Activated CD4-positive, alpha-beta T cell treated with anti-CD3 and anti-CD28 coated beads, Interleukin-2, amount 10 ng/mL, durations not matched to agents 7 days and 5 days (primary cell): Measurements from ENCODE around the gene DMD. TPM values are rescaled to one million over a fixed set of nuclear protein-coding genes. Genes with fewer than 3 reads are reported as not detected.

Experiments used
- CTCF ChIA-PET: fragments of 350-600 bp; sonication (Branson Sonifier 250); formaldehyde crosslinking; loops from one replicate; lab custom pipeline; 2021; ENCODE audit warnings: antibody characterized with exemption; lab: Charles Lee
- POLR2A ChIA-PET: fragments of 350-600 bp; sonication (Branson Sonifier 250); formaldehyde crosslinking; loops from one replicate; lab custom pipeline; 2021; ENCODE audit warnings: antibody characterized with exemption; lab: Charles Lee
- DNase-seq: peaks from one replicate; pipeline ENCODE4 v3.0.0-alpha.2; 2020
- H3K27ac Mint-ChIP-seq: one replicate; pipeline ENCODE4 v1.8.0; 2021; ENCODE audit warnings: mild to moderate bottlenecking, moderate library complexity, mixed read lengths
- H3K27me3 Mint-ChIP-seq: one replicate; pipeline ENCODE4 v1.8.0; 2021; ENCODE audit warnings: mixed read lengths
- H3K36me3 Mint-ChIP-seq: one replicate; pipeline ENCODE4 v1.8.0; 2021; ENCODE audit warnings: low read depth, mixed read lengths
- H3K4me1 Mint-ChIP-seq: one replicate; pipeline ENCODE4 v1.8.0; 2021; ENCODE audit warnings: mixed read lengths
- H3K4me3 Mint-ChIP-seq: one replicate; pipeline ENCODE4 v1.8.0; 2021; ENCODE audit warnings: mild to moderate bottlenecking, moderate library complexity, mixed read lengths
- H3K9me3 Mint-ChIP-seq: one replicate; pipeline ENCODE4 v1.8.0; 2021; ENCODE audit warnings: mixed read lengths
- total RNA-seq, 2 experiments: library from RNA; stranded (reverse); gene quantifications; one replicate each; pipeline ENCODE4 v1.2.3, GENCODE V29; 2021

Gene DMD
- total RNA-seq, 2 experiments from 2014 or later, result 0.57 to 0.83 TPM

DNA sequence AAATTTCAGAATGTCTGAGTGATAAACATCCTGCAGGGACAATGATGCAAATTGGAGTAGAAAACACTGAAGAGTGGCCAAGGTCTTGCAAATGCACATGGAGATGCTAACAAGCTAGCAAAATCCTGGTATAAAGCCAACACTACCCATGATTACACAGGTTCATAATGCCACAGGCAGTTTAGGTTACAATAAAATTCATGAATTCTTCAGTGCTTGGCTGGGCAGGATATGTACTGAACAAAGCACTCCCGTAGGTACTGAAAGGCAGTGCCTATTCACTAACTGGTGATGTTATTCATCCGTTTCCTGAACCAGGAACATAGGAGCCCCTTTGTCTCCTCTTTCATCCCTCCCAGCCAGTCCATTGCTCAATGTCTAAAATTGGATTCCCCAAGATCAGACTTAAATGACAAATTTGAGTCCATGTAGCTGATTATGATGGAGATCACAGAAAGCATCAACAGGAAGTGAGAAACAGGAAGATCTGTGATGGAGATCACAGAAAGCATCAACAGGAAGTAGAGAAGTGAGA lies 244.5 kb downstream of the DMD start:
- Mint-ChIP-seq H3K4me3 (no peak overlapping the region), H3K4me1 (no peaks in the 10 kb centered on the region), H3K27me3 (no peaks in the 10 kb centered on the region), H3K36me3 (no peaks in the 10 kb centered on the region), H3K9me3 (no peaks in the 10 kb centered on the region), H3K27ac (no peak overlapping the region)
- CTCF ChIA-PET, result interaction anchor here (0.6 kb wide), 1 partner anchor 1161 kb away, joined by 3 read pairs; no protein-coding TSS in a partner anchor
- no peak for DNase-seq
- POLR2A ChIA-PET, result no interaction called here

GRCh38 chrX:32954125-32954524 lies 257.2 kb downstream of the DMD start:
- Mint-ChIP-seq H3K4me1 (no peaks in the 10 kb centered on the region), H3K4me3 (no peak overlapping the region), H3K9me3 (no peaks in the 10 kb centered on the region), H3K27me3 (no peaks in the 10 kb centered on the region), H3K36me3 (no peaks in the 10 kb centered on the region), H3K27ac (no peak overlapping the region)
- ChIA-PET POLR2A (no interaction called here), CTCF (no interaction called here)
- no peak for DNase-seq

GRCh38 chrX:32948130-32948529 lies 263.2 kb downstream of the DMD start:
- Mint-ChIP-seq H3K9me3 (no peaks in the 10 kb centered on the region), H3K27me3 (no peaks in the 10 kb centered on the region), H3K36me3 (no peaks in the 10 kb centered on the region), H3K4me1 (no peaks in the 10 kb centered on the region), H3K27ac (no peak overlapping the region), H3K4me3 (no peak overlapping the region)
- no peak for DNase-seq
- CTCF ChIA-PET, result no interaction called here
- POLR2A ChIA-PET, result no interaction called here

DNA sequence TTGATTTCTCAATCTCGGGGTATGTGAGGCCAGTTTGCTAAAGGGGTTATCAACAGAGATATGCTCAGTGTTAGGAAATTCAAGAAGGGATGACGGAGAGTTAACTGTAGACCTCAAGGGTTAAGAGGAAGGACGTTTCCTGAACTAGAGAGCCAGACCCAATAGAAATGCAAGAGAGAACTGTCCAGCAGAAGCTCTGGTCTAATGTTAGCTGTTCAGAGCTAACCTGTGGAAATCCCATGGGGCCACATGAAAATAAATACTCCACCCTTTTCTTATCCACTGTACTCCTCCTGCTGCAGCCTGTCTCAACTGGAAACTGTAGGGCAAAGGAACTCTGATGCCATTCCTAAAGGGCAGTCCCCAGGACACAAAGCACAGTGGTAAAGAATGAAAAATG lies 274.3 kb downstream of the DMD start:
- Mint-ChIP-seq H3K27ac (no peak overlapping the region), H3K4me1 (no peaks in the 10 kb centered on the region), H3K36me3 (no peaks in the 10 kb centered on the region), H3K9me3 (no peaks in the 10 kb centered on the region), H3K4me3 (no peak overlapping the region), H3K27me3 (no peaks in the 10 kb centered on the region)
- DNase-seq, result no peak
- ChIA-PET CTCF (no interaction called here), POLR2A (no interaction called here)

- ChIA-PET CTCF (no interaction called here), POLR2A (no interaction called here)
- no peak overlapping the region for H3K4me3 Mint-ChIP-seq
- H3K27ac Mint-ChIP-seq, result no peak overlapping the region
- no peaks in the 10 kb centered on the region for H3K36me3 Mint-ChIP-seq
- H3K4me1 Mint-ChIP-seq, result no peaks in the 10 kb centered on the region
- DNase-seq, result no peak
- no peaks in the 10 kb centered on the region for H3K9me3 Mint-ChIP-seq
- no peaks in the 10 kb centered on the region for H3K27me3 Mint-ChIP-seq
These were observed 277.8 kb downstream of the DMD start for GRCh38 chrX:32933548-32933947.

GRCh38 chrX:32929040-32929439 lies 282.3 kb downstream of the DMD start:
- H3K27me3 Mint-ChIP-seq, result no peaks in the 10 kb centered on the region
- no peak overlapping the region for H3K4me3 Mint-ChIP-seq
- H3K36me3 Mint-ChIP-seq, result no peaks in the 10 kb centered on the region
- no peaks in the 10 kb centered on the region for H3K4me1 Mint-ChIP-seq
- no peaks in the 10 kb centered on the region for H3K9me3 Mint-ChIP-seq
- no peak for DNase-seq
- no peak overlapping the region for H3K27ac Mint-ChIP-seq
- CTCF ChIA-PET, result no interaction called here
- POLR2A ChIA-PET, result no interaction called here

GRCh38 chrX:32896088-32896487 lies 315.3 kb downstream of the DMD start:
- POLR2A ChIA-PET, result no interaction called here
- no peaks in the 10 kb centered on the region for H3K27me3 Mint-ChIP-seq
- no peaks in the 10 kb centered on the region for H3K36me3 Mint-ChIP-seq
- CTCF ChIA-PET, result no interaction called here
- H3K4me3 Mint-ChIP-seq, result no peak overlapping the region
- H3K4me1 Mint-ChIP-seq, result no peaks in the 10 kb centered on the region
- DNase-seq, result no peak
- no peak overlapping the region for H3K27ac Mint-ChIP-seq
- no peaks in the 10 kb centered on the region for H3K9me3 Mint-ChIP-seq

GRCh38 chrX:32894679-32895078 lies 316.7 kb downstream of the DMD start:
- Mint-ChIP-seq H3K4me1 (no peaks in the 10 kb centered on the region), H3K4me3 (no peak overlapping the region), H3K36me3 (no peaks in the 10 kb centered on the region), H3K9me3 (no peaks in the 10 kb centered on the region), H3K27ac (no peak overlapping the region), H3K27me3 (no peaks in the 10 kb centered on the region)
- no peak for DNase-seq
- POLR2A ChIA-PET, result no interaction called here
- CTCF ChIA-PET, result no interaction called here

DNA sequence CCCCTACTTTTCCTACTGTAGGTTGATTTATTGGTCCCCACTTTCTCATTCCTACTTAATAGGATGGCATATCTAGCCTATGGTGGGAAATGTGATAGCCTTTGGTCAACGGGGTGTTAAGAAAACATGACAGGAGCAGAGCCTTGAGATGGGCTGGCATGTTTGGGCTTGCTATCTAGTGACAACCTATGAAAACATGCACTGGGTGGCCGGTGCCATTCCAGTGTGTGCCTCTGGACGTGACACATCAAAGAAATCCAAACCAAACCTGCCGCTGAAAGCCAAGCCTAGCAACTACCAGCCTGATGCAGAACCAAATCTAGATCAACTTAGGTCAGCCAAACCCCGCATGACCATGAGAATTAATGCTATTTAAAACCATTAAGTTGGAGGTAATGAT lies 317.6 kb downstream of the DMD start:
- no peak for DNase-seq
- no peak overlapping the region for H3K27ac Mint-ChIP-seq
- H3K9me3 Mint-ChIP-seq, result no peaks in the 10 kb centered on the region
- no peaks in the 10 kb centered on the region for H3K27me3 Mint-ChIP-seq
- H3K4me3 Mint-ChIP-seq, result no peak overlapping the region
- no peaks in the 10 kb centered on the region for H3K36me3 Mint-ChIP-seq
- POLR2A ChIA-PET, result no interaction called here
- no peaks in the 10 kb centered on the region for H3K4me1 Mint-ChIP-seq
- CTCF ChIA-PET, result no interaction called here

GRCh38 chrX:32877592-32877991 lies 333.8 kb downstream of the DMD start:
- DNase-seq, result no peak
- H3K4me1 Mint-ChIP-seq, result no peaks in the 10 kb centered on the region

DNA sequence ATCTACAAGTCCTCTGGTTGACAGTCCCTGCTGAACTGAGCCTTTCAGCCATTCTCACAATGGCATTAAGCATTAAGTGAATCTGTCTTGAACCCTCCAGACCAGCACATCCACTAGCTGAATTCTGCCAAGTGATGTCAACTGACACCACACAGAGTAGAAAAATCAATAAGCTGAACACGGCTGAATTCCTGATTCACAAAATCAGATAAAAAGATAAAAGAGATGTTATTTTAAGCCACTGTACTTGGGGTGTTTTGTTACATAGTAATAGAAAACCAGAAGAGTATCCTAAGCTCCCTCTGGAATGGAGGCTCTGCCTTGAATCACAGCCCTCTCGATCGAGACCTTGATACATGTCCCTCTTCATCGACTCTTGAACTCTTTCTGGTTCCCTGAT lies 336.5 kb downstream of the DMD start:
- Mint-ChIP-seq H3K27me3 (no peaks in the 10 kb centered on the region), H3K4me3 (no peak overlapping the region), H3K27ac (no peak overlapping the region), H3K4me1 (no peaks in the 10 kb centered on the region), H3K9me3 (no peaks in the 10 kb centered on the region), H3K36me3 (no peaks in the 10 kb centered on the region)
- ChIA-PET CTCF (no interaction called here), POLR2A (no interaction called here)
- no peak for DNase-seq

More at GRCh38 chrX:32877592-32877991, 333.8 kb downstream of the DMD start:
- Mint-ChIP-seq H3K4me3 (no peak overlapping the region), H3K9me3 (no peaks in the 10 kb centered on the region), H3K27ac (no peak overlapping the region), H3K36me3 (no peaks in the 10 kb centered on the region), H3K27me3 (no peaks in the 10 kb centered on the region)
- ChIA-PET POLR2A (no interaction called here), CTCF (no interaction called here)

DNA sequence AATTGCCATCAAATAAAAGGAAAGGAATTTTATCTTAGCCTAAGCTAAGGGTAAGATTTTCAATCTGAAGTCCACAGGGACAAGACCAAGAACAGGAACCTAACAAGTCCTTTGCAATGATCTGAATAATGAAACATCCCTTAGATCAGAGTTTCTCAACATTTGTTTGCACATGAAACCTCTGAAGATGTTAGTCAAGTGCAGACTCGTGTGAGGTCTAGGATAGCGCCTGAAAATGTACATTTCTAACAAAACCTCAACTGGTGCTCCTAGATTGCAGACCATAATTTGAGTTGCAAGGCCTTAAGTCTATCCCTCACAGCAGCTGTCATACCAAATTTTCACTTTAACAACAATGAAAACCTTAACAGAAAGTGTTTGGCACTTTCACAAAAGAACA lies 337.6 kb downstream of the DMD start:
- POLR2A ChIA-PET, result no interaction called here

DNA sequence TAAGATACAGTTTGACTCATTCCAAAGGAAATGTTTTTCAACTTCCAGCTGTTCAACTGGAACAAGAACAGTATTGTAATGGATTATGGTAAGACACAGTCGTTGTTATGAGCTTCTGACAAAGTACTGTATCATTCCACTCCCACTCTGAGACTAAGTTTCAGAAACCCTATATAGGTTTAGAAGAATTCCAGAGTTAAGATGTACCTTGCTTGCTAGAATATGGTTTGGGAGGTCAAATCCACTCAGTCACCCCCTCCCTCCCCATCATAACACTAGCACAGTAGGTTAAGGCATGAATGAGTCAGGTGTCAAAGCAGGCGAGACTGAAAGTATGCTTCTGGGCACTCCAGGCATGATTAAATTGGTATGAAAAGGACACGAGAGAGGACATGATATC lies 339.7 kb downstream of the DMD start:
- Mint-ChIP-seq H3K9me3 (no peaks in the 10 kb centered on the region), H3K36me3 (no peaks in the 10 kb centered on the region), H3K4me1 (no peaks in the 10 kb centered on the region), H3K4me3 (no peak overlapping the region), H3K27ac (no peak overlapping the region), H3K27me3 (no peaks in the 10 kb centered on the region)
- ChIA-PET POLR2A (no interaction called here), CTCF (no interaction called here)
- no peak for DNase-seq

More for the DNA sequence above, 337.6 kb downstream of the DMD start:
- Mint-ChIP-seq H3K9me3 (no peaks in the 10 kb centered on the region), H3K27me3 (no peaks in the 10 kb centered on the region), H3K4me3 (no peak overlapping the region), H3K4me1 (no peaks in the 10 kb centered on the region), H3K36me3 (no peaks in the 10 kb centered on the region), H3K27ac (no peak overlapping the region)
- CTCF ChIA-PET, result no interaction called here
- no peak for DNase-seq

DNA sequence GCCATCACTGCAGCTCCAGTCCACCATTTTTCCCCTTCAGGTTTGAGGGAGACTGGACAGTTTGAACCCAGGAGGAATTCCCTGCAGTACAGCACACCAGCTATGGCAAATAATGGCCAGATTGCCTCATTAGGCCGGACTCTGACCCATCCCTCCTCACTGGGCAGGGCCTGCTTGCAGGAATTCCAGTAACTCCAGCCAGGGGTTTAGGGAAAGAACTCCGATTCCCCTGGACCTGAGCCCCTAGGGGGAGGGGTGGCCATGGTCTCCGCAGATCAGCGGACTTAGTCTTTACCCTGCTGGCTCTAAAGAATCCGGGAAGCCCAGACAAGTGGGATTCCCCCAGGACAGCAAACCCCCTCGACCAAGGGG lies 342.8 kb downstream of the DMD start:
- Mint-ChIP-seq H3K9me3 (no peaks in the 10 kb centered on the region), H3K27ac (no peak overlapping the region), H3K27me3 (no peaks in the 10 kb centered on the region), H3K4me3 (no peak overlapping the region), H3K4me1 (no peaks in the 10 kb centered on the region), H3K36me3 (no peaks in the 10 kb centered on the region)
- DNase-seq, result no peak
- POLR2A ChIA-PET, result no interaction called here
- CTCF ChIA-PET, result interaction anchor here (0.6 kb wide), 1 partner anchor 1308 kb away, joined by 3 read pairs; no protein-coding TSS in a partner anchor
